Ascending aorta (tissue), 2 donors: ENCODE results near the gene STK4. TPM values are rescaled to one million over a fixed set of nuclear protein-coding genes. Genes with fewer than 3 reads are reported as not detected.

Source experiments
- DNase-seq, 2 donors: peaks; one replicate each; pipeline ENCODE4 v3.0.0-alpha.2; 2019; ENCODE audit warnings: low spot score in 2 of 2
- H3K27ac ChIP-seq, 2 donors: fragments of 200-600 bp; sonication (generic); one replicate each; pipeline ENCODE4 v1.5.1; 2016 to 2017; ENCODE audit warnings: mild to moderate bottlenecking in 1 of 2
- H3K27me3 ChIP-seq: fragments of 200-600 bp; sonication (generic); one replicate; pipeline ENCODE4 v1.5.1; 2017
- H3K36me3 ChIP-seq, 2 donors: fragments of 200-600 bp; sonication (generic); one replicate each; pipeline ENCODE4 v1.5.1; 2016
- H3K4me1 ChIP-seq, 2 donors: fragments of 200-600 bp; sonication (generic); one replicate each; pipeline ENCODE4 v1.5.1; 2016 to 2017; ENCODE audit warnings: mild to moderate bottlenecking in 1 of 2
- H3K4me3 ChIP-seq, 2 donors: fragments of 200-600 bp; sonication (generic); one replicate each; pipeline ENCODE4 v1.5.1; 2016 to 2017; ENCODE audit warnings: mild to moderate bottlenecking in 1 of 2
- H3K9me3 ChIP-seq, 2 donors: fragments of 200-600 bp; sonication (generic); one replicate each; pipeline ENCODE4 v1.5.1; 2016
- intact Hi-C: fragments of 100-400 bp; cut with DNase I; formaldehyde crosslinking; loops from one replicate; pipeline ENCODE4 v1.15.1; 2023
- total RNA-seq: library from RNA; depleted of rRNA; stranded (reverse); fragments of >200 nt; gene quantifications from one replicate; pipeline ENCODE4 v1.1.0, GENCODE V29; 2016
- TF ChIP-seq, protein P1 (sequence below), 3 experiments: fragments of 200-600 bp in 2 of 3; fragments of 450-650 bp in 1 of 3; sonication (generic) in 2 of 3; IDR thresholded peaks; one replicate each; pipeline ENCODE4 v1.5.1; 2016 to 2019; ENCODE audit warnings: antibody characterized with exemption in 3 of 3, mild to moderate bottlenecking in 1 of 3, moderate library complexity in 1 of 3

STK4 gene
- total RNA-seq, 1 donor from 2014 or later: 20.6 TPM

- H3K4me1 ChIP-seq: peaks cover 2 to 8% of the 10 kb centered on the region in 2 donors
- peaks cover 0 to 4% of the 10 kb centered on the region in 2 donors for H3K36me3 ChIP-seq
- TF ChIP-seq, protein P1, sequence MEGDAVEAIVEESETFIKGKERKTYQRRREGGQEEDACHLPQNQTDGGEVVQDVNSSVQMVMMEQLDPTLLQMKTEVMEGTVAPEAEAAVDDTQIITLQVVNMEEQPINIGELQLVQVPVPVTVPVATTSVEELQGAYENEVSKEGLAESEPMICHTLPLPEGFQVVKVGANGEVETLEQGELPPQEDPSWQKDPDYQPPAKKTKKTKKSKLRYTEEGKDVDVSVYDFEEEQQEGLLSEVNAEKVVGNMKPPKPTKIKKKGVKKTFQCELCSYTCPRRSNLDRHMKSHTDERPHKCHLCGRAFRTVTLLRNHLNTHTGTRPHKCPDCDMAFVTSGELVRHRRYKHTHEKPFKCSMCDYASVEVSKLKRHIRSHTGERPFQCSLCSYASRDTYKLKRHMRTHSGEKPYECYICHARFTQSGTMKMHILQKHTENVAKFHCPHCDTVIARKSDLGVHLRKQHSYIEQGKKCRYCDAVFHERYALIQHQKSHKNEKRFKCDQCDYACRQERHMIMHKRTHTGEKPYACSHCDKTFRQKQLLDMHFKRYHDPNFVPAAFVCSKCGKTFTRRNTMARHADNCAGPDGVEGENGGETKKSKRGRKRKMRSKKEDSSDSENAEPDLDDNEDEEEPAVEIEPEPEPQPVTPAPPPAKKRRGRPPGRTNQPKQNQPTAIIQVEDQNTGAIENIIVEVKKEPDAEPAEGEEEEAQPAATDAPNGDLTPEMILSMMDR (IDR thresholded peaks at IDR 0.05): no peak
- H3K4me3 ChIP-seq: no peak overlapping the region
- intact Hi-C loops: no loop called here
- H3K27me3 ChIP-seq: no peaks in the 10 kb centered on the region
- H3K9me3 ChIP-seq: no peaks in the 10 kb centered on the region
- H3K27ac ChIP-seq: no peak overlapping the region
- no peak for DNase-seq
These were observed 66.5 kb downstream of the STK4 start for GRCh38 chr20:45032781-45033180.

DNA sequence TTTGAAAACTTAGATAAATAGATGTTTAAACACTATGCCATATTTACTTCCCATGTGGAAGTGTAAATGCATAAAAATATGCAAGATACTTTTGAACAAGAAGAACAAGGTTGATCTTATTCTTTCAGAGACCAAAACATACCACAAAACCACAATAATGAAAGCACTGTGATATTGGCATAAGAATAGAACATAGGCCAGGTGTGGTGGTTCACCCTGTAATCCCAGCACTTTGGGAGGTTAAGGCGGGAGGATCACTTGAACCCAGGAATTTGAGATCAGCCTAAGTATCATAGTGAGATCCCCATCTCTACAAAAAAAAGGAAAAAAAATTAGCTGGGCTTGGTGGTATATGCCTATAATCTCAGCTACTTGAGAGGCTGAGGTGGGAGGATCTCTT, 68.1 kb downstream of the STK4 start:
- H3K36me3 ChIP-seq: peaks cover 0 to 4% of the 10 kb centered on the region in 2 donors
- H3K4me3 ChIP-seq: no peak overlapping the region
- DNase-seq: no peak
- no peaks in the 10 kb centered on the region for H3K9me3 ChIP-seq
- TF ChIP-seq, protein P1 (IDR thresholded peaks at IDR 0.05): no peak
- intact Hi-C loops: no loop called here
- no peak overlapping the region for H3K27ac ChIP-seq
- H3K4me1 ChIP-seq: peaks cover 2 to 8% of the 10 kb centered on the region in 2 donors
- no peaks in the 10 kb centered on the region for H3K27me3 ChIP-seq

GRCh38 chr20:45036044-45036755, 69.9 kb downstream of the STK4 start:
- no peaks in the 10 kb centered on the region for H3K9me3 ChIP-seq
- TF ChIP-seq, protein P1 (IDR thresholded peaks at IDR 0.05): no peak
- intact Hi-C loops: no loop called here
- no peak overlapping the region for H3K27ac ChIP-seq
- no peaks in the 10 kb centered on the region for H3K27me3 ChIP-seq
- H3K4me3 ChIP-seq: no peak overlapping the region
- H3K4me1 ChIP-seq: peaks cover 2 to 8% of the 10 kb centered on the region in 2 donors
- DNase-seq: no peak
- no peaks in the 10 kb centered on the region for H3K36me3 ChIP-seq

GRCh38 chr20:45037050-45037449, 70.7 kb downstream of the STK4 start:
- Histone ChIP-seq H3K36me3 (no peaks in the 10 kb centered on the region), H3K27me3 (no peaks in the 10 kb centered on the region), H3K27ac (no peak overlapping the region), H3K4me1 (peaks cover 2 to 8% of the 10 kb centered on the region in 2 donors), H3K9me3 (no peaks in the 10 kb centered on the region), H3K4me3 (no peak overlapping the region)
- intact Hi-C loops: no loop called here
- peak in 1 of 2 donors; percentile 63 for DNase-seq
- TF ChIP-seq, protein P1 (IDR thresholded peaks at IDR 0.05): no peak

DNA sequence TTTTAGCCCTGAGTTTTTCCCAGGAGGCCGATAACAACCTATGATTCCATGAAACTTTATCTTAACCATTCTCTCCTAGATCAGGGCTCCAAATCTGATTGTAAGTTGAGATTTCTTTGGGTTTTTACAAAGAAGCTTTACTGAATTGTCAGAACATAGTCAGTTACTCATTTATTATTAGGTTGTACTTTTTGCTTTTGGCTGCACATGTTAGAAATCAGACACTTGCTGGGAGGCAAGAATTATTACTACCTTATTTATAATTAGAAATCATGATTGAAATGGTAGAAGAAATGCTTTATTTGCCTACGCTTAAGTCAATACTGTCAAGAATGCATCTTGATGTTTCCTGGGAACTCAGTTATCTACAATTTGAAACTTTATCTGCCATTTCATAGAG, 71.3 kb downstream of the STK4 start:
- no peak for DNase-seq
- Histone ChIP-seq H3K4me1 (peaks cover 2 to 8% of the 10 kb centered on the region in 2 donors), H3K4me3 (no peak overlapping the region), H3K27ac (no peak overlapping the region), H3K27me3 (no peaks in the 10 kb centered on the region), H3K36me3 (no peaks in the 10 kb centered on the region), H3K9me3 (no peaks in the 10 kb centered on the region)
- TF ChIP-seq, protein P1 (IDR thresholded peaks at IDR 0.05): no peak
- intact Hi-C loops: no loop called here
